ENCODE measurements around the gene ABCA2. TPM values are rescaled to one million over a fixed set of nuclear protein-coding genes. Genes with fewer than 3 reads are reported as not detected.

Gene ABCA2
- total RNA-seq, 1 experiment from 2014 or later: 114 TPM

DNA sequence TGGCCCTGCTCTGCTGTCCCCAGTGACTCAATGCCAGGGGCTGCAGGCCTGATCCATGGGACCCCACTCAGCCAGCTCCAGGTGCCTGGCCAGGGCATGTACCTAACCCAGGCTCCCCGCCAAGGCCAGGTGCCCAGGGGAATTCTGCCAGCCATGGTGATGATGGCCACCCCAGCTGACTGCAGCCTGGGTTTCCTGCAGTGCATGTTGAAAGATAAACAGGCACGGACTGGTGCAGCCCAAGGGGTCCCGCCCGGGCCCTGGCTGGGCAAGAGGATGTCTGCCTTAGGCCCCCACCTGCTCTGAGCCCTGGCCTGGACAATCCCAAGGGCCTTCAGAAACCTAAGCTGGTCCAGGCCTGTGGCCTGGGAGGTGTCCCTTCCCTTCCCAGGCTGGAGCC lies 1.2 kb downstream of the ABCA2 start:
- Histone ChIP-seq H3K9me2 (ENCODE audit: insufficient read depth) (no peaks in the 10 kb centered on the region), H4K20me1 (ENCODE audit: insufficient read depth) (no peaks in the 10 kb centered on the region), H3K4me3 (replicated peaks in 1 of 2; ENCODE audit: low read depth in 1 of 2, low read length in 2 of 2) (peak overlapping the region; percentile 63 to 87), H3K36me3 (ENCODE audit: control insufficient read depth in 1 of 2, insufficient read depth in 2 of 2, low read length in 2 of 2) (no peaks in the 10 kb centered on the region), H3K4me2 (ENCODE audit: low read length) (peak overlapping the region; percentile 100), H3K9me3 (ENCODE audit: control insufficient read depth in 1 of 2, insufficient read depth in 1 of 2, low read depth in 1 of 2, low read length in 2 of 2) (no peaks in the 10 kb centered on the region), H3K4me1 (ENCODE audit: control insufficient read depth in 1 of 2, insufficient read depth in 2 of 2, low read length in 2 of 2) (peaks cover 37 to 58% of the 10 kb centered on the region in 2 experiments), H2AFZ (ENCODE audit: low read depth, low read length, poor library complexity, severe bottlenecking) (no peak overlapping the region), H3K79me2 (ENCODE audit: insufficient read depth, low read length) (peaks cover 31% of the 10 kb centered on the region), H3K27ac (ENCODE audit: low read depth, low read length) (peak overlapping the region; percentile 85), H3K9ac (ENCODE audit: low read length) (peak overlapping the region; percentile 93), H3K27me3 (ENCODE audit: insufficient read depth, low read length) (no peaks in the 10 kb centered on the region)
- DNase-seq (ENCODE audit: low read depth, low spot score) (no peak), ATAC-seq (no peak)
- CTCF ChIA-PET: interaction anchor here (0.7 to 1.7 kb wide), 3 partner anchors 20 to 268 kb away, joined by 3 to 5 read pairs (median 4); partner anchors contain the start of genes LCN8 and NPDC1
- TF ChIP-seq, protein P1, sequence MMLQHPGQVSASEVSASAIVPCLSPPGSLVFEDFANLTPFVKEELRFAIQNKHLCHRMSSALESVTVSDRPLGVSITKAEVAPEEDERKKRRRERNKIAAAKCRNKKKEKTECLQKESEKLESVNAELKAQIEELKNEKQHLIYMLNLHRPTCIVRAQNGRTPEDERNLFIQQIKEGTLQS (IDR thresholded peaks at IDR 0.05): no peak
- no peak for TF ChIP-seq POLR2AphosphoS5 (IDR thresholded peaks at IDR 0.05; ENCODE audit: low read depth, low read length)
- no peak for TF ChIP-seq ZNF274 (IDR thresholded peaks at IDR 0.05; ENCODE audit: low read depth, low read length)
- TF ChIP-seq, protein P2, sequence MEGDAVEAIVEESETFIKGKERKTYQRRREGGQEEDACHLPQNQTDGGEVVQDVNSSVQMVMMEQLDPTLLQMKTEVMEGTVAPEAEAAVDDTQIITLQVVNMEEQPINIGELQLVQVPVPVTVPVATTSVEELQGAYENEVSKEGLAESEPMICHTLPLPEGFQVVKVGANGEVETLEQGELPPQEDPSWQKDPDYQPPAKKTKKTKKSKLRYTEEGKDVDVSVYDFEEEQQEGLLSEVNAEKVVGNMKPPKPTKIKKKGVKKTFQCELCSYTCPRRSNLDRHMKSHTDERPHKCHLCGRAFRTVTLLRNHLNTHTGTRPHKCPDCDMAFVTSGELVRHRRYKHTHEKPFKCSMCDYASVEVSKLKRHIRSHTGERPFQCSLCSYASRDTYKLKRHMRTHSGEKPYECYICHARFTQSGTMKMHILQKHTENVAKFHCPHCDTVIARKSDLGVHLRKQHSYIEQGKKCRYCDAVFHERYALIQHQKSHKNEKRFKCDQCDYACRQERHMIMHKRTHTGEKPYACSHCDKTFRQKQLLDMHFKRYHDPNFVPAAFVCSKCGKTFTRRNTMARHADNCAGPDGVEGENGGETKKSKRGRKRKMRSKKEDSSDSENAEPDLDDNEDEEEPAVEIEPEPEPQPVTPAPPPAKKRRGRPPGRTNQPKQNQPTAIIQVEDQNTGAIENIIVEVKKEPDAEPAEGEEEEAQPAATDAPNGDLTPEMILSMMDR (IDR thresholded peaks at IDR 0.05 in 2 of 3, conservative IDR thresholded peaks at IDR 0.05 in 1 of 3; ENCODE audit: borderline replicate concordance in 1 of 3, insufficient read depth in 1 of 3, low read depth in 2 of 3, low read length in 2 of 3): no peak
- TF ChIP-seq ELF1 (IDR thresholded peaks at IDR 0.05; ENCODE audit: borderline replicate concordance, low read depth): no peak
- no peak for TF ChIP-seq EZH2 (IDR thresholded peaks at IDR 0.05)
- no peak for TF ChIP-seq JUND (IDR thresholded peaks at IDR 0.05)
- no peak for TF ChIP-seq EZH2phosphoT487 (IDR thresholded peaks at IDR 0.05; ENCODE audit: borderline replicate concordance)
- no peak for TF ChIP-seq EGR1 (IDR thresholded peaks at IDR 0.05; ENCODE audit: low read depth)
- TF ChIP-seq, protein P3, sequence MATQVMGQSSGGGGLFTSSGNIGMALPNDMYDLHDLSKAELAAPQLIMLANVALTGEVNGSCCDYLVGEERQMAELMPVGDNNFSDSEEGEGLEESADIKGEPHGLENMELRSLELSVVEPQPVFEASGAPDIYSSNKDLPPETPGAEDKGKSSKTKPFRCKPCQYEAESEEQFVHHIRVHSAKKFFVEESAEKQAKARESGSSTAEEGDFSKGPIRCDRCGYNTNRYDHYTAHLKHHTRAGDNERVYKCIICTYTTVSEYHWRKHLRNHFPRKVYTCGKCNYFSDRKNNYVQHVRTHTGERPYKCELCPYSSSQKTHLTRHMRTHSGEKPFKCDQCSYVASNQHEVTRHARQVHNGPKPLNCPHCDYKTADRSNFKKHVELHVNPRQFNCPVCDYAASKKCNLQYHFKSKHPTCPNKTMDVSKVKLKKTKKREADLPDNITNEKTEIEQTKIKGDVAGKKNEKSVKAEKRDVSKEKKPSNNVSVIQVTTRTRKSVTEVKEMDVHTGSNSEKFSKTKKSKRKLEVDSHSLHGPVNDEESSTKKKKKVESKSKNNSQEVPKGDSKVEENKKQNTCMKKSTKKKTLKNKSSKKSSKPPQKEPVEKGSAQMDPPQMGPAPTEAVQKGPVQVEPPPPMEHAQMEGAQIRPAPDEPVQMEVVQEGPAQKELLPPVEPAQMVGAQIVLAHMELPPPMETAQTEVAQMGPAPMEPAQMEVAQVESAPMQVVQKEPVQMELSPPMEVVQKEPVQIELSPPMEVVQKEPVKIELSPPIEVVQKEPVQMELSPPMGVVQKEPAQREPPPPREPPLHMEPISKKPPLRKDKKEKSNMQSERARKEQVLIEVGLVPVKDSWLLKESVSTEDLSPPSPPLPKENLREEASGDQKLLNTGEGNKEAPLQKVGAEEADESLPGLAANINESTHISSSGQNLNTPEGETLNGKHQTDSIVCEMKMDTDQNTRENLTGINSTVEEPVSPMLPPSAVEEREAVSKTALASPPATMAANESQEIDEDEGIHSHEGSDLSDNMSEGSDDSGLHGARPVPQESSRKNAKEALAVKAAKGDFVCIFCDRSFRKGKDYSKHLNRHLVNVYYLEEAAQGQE (IDR thresholded peaks at IDR 0.05; ENCODE audit: low read depth): no peak
- TF ChIP-seq SP1 (IDR thresholded peaks at IDR 0.05; ENCODE audit: low read depth): no peak
- no peak for TF ChIP-seq SIN3A (IDR thresholded peaks at IDR 0.05; ENCODE audit: low read depth)
- TF ChIP-seq CEBPB (IDR thresholded peaks at IDR 0.05; ENCODE audit: low read depth): no peak
- no peak for TF ChIP-seq RAD21 (IDR thresholded peaks at IDR 0.05; ENCODE audit: low read depth)
- TF ChIP-seq FOSL1 (IDR thresholded peaks at IDR 0.05; ENCODE audit: low read depth): no peak
- no peak for TF ChIP-seq CBX3 (IDR thresholded peaks at IDR 0.05; ENCODE audit: low read depth)
- TF ChIP-seq YY1 (IDR thresholded peaks at IDR 0.05; ENCODE audit: extremely low read depth, insufficient replicate concordance, low read depth, low read length): no peak
- TF ChIP-seq SRF (IDR thresholded peaks at IDR 0.05; ENCODE audit: low read depth): no peak
- TF ChIP-seq, protein P4, sequence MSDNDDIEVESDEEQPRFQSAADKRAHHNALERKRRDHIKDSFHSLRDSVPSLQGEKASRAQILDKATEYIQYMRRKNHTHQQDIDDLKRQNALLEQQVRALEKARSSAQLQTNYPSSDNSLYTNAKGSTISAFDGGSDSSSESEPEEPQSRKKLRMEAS (IDR thresholded peaks at IDR 0.05): no peak
- TF ChIP-seq ZFX (IDR thresholded peaks at IDR 0.05): no peak
- BruUV-seq (replicated peaks): TSS peak; percentile 40
- POLR2A ChIA-PET: no interaction called here
- RAD21 ChIA-PET (ENCODE audit: low non-redundant PET in 1 of 2, low total read pairs in 2 of 2, uncharacterized antibody in 2 of 2, unreplicated experiment in 2 of 2): no interaction called here
- intact Hi-C loops (cut with micrococcal nuclease): loop anchor here (5.0 kb wide), 1 partner anchor 180 kb away; the partner anchor contains the start of gene PHPT1

Data from HCT116 (cell line).